ENCODE measurements around the gene ZNF749. TPM values are rescaled to one million over a fixed set of nuclear protein-coding genes. Genes with fewer than 3 reads are reported as not detected.

The ZNF749 gene
- total and polyA plus RNA-seq, 2 of the 8 experiments (the other 6 are each of a cell fraction or from before 2014, with no cell fraction given): 15.2 to 24.4 TPM

GRCh38 chr19:57419439-57419838, 15.7 kb upstream of the ZNF749 start (continued):
- TF ChIP-seq CBX5 (IDR thresholded peaks at IDR 0.05; ENCODE audit: low read depth, low read length) (no peak), SP2 (IDR thresholded peaks at IDR 0.05; ENCODE audit: low read length) (no peak), EGR1 (IDR thresholded peaks at IDR 0.05; ENCODE audit: borderline replicate concordance, low read depth, low read length) (no peak)
